ENCODE results near the gene ISG20L2.

DNA sequence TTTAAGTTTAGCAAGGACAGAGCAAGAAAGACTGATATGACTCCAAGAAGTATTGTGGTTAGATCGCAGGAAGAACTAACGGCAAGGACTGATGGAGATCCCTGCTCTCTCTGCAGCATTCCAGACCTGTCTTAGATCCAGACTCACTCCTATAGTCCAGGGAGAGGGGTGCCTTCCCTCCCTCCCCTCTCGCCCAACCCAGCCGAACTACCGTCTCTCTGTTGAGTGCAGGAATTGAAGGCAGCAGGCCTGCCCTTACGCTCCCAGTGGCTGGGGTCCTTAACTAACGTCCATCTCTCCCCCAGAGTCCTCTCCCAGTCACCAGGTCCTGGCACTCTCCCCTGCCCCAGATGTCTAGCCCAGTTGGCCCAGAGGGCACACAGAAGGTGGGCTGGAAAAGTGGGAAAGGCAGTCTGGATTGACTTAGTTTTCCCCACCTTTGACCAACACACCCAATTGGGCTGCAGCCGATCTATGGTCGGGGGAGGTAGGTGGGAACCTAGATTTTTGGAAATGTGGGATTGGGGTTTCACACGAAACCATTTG is 24.3 kb downstream of the ISG20L2 start:
- no peak for TF ChIP-seq POLR2AphosphoS5 (IDR thresholded peaks at IDR 0.05)
- no peak for TF ChIP-seq CTCF (IDR thresholded peaks at IDR 0.05)
- no peak for TF ChIP-seq POLR2A (IDR thresholded peaks at IDR 0.05)

Measured in prostate gland (tissue), 2 donors.